Chondrocyte (in vitro differentiated cells): ENCODE data around the gene FGF12. TPM values are rescaled to one million over a fixed set of nuclear protein-coding genes. Genes with fewer than 3 reads are reported as not detected.
"Not testable (repeated sequence)": the region's sequence is repeated elsewhere in the genome, so short reads cannot be mapped to it uniquely, and the experiment has no call there.

ENCODE experiments used
- DNase-seq: peaks from one replicate; pipeline ENCODE4 v3.0.0; 2021; ENCODE audit warnings: mixed read lengths, low spot score
- H3K27ac Mint-ChIP-seq: one replicate; pipeline ENCODE4 v1.8.0; 2021; ENCODE audit warnings: mild to moderate bottlenecking, moderate library complexity, mixed read lengths; ENCODE audit not compliant: unreplicated experiment
- H3K27me3 Mint-ChIP-seq: 2 replicates; pipeline ENCODE4 v1.8.0; 2021; ENCODE audit warnings: low read depth, mixed read lengths
- H3K36me3 Mint-ChIP-seq: 2 replicates; pipeline ENCODE4 v1.8.0; 2021; ENCODE audit warnings: low read depth, mixed read lengths
- H3K4me1 Mint-ChIP-seq: 2 replicates; pipeline ENCODE4 v1.8.0; 2021; ENCODE audit warnings: low read depth, mild to moderate bottlenecking, mixed read lengths
- H3K4me3 Mint-ChIP-seq: one replicate; pipeline ENCODE4 v1.8.0; 2021; ENCODE audit warnings: mild to moderate bottlenecking, moderate library complexity, mixed read lengths; ENCODE audit not compliant: unreplicated experiment
- H3K9me3 Mint-ChIP-seq: 2 replicates; pipeline ENCODE4 v1.8.0; 2021; ENCODE audit warnings: low read depth, mixed read lengths
- CTCF ChIP-seq: fragments of 200-600 bp; sonication (generic); IDR thresholded peaks from 2 replicates; pipeline ENCODE4 v1.5.0; 2021; ENCODE audit warnings: antibody characterized with exemption, mild to moderate bottlenecking, moderate library complexity
- total RNA-seq: library from RNA; stranded (reverse); gene quantifications from 3 replicates; pipeline ENCODE4 v1.2.1, GENCODE V29; 2021

The FGF12 gene
- total RNA-seq, 1 donor from 2014 or later, result 0.15 TPM

GRCh38 chr3:192597913-192598312 lies 129.4 kb downstream of the FGF12 start:
- H3K4me3 Mint-ChIP-seq, result no peak overlapping the region
- H3K36me3 Mint-ChIP-seq, result no peaks in the 10 kb centered on the region
- no peak for TF ChIP-seq CTCF
- no peaks in the 10 kb centered on the region for H3K4me1 Mint-ChIP-seq
- peaks cover 3% of the 10 kb centered on the region for H3K9me3 Mint-ChIP-seq
- H3K27me3 Mint-ChIP-seq, result no peaks in the 10 kb centered on the region
- H3K27ac Mint-ChIP-seq, result no peak overlapping the region
- DNase-seq, result no peak

GRCh38 chr3:192597506-192597905 lies 129.8 kb downstream of the FGF12 start:
- H3K36me3 Mint-ChIP-seq, result no peaks in the 10 kb centered on the region
- no peak for TF ChIP-seq CTCF
- no peak for DNase-seq
- H3K27ac Mint-ChIP-seq, result no peak overlapping the region
- peaks cover 3% of the 10 kb centered on the region for H3K9me3 Mint-ChIP-seq
- H3K4me1 Mint-ChIP-seq, result no peaks in the 10 kb centered on the region
- H3K4me3 Mint-ChIP-seq, result no peak overlapping the region
- no peaks in the 10 kb centered on the region for H3K27me3 Mint-ChIP-seq

DNA sequence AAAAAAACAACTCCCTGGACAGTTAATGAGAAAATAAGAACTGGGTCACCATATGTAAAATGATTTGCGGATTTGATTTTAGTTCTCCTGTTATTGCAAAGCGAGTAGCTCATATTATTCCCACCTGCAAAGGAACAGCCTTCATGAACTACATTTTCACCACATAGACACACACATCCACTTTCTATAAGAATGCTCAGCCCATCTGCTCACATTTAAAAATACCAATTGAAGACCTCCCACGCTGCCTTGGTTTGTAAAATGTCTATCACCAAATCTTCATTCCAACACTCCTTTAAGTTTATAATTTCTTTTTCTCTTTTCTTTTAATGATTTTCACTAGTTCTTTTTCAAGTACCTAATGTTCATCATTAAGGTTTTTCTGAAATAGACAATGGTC lies 148.6 kb downstream of the FGF12 start:
- TF ChIP-seq CTCF, result no peak
- no peak overlapping the region for H3K27ac Mint-ChIP-seq
- peaks cover 5% of the 10 kb centered on the region for H3K27me3 Mint-ChIP-seq
- H3K36me3 Mint-ChIP-seq, result no peaks in the 10 kb centered on the region
- H3K9me3 Mint-ChIP-seq, result peaks cover 3% of the 10 kb centered on the region
- no peak for DNase-seq
- no peaks in the 10 kb centered on the region for H3K4me1 Mint-ChIP-seq
- no peak overlapping the region for H3K4me3 Mint-ChIP-seq

- no peaks in the 10 kb centered on the region for H3K36me3 Mint-ChIP-seq
- no peak for TF ChIP-seq CTCF
- H3K4me3 Mint-ChIP-seq, result no peak overlapping the region
- DNase-seq, result no peak
- H3K27me3 Mint-ChIP-seq, result peaks cover 6% of the 10 kb centered on the region
- H3K27ac Mint-ChIP-seq, result no peak overlapping the region
- H3K9me3 Mint-ChIP-seq, result peaks cover 3% of the 10 kb centered on the region
- H3K4me1 Mint-ChIP-seq, result no peaks in the 10 kb centered on the region
Observed at GRCh38 chr3:192577811-192578210, 149.5 kb downstream of the FGF12 start.

- no peaks in the 10 kb centered on the region for H3K36me3 Mint-ChIP-seq
- TF ChIP-seq CTCF, result no peak
- peaks cover 3% of the 10 kb centered on the region for H3K9me3 Mint-ChIP-seq
- H3K4me3 Mint-ChIP-seq, result no peak overlapping the region
- H3K4me1 Mint-ChIP-seq, result no peaks in the 10 kb centered on the region
- peaks cover 7% of the 10 kb centered on the region for H3K27me3 Mint-ChIP-seq
- no peak overlapping the region for H3K27ac Mint-ChIP-seq
- DNase-seq, result no peak
Observed at GRCh38 chr3:192577271-192577670, 150.1 kb downstream of the FGF12 start.

- DNase-seq, H3K36me3 Mint-ChIP-seq, H3K9me3 Mint-ChIP-seq, H3K4me1 Mint-ChIP-seq, H3K4me3 Mint-ChIP-seq, H3K27ac Mint-ChIP-seq: not testable (repeated sequence)
- peaks cover 10% of the 10 kb centered on the region for H3K27me3 Mint-ChIP-seq
Observed at GRCh38 chr3:192576704-192577103, 150.6 kb downstream of the FGF12 start.
